Chondrocyte (in vitro differentiated cells): ENCODE data around the gene EYS. TPM values are rescaled to one million over a fixed set of nuclear protein-coding genes. Genes with fewer than 3 reads are reported as not detected.

Experiments
- DNase-seq: peaks from one replicate; pipeline ENCODE4 v3.0.0; 2021; ENCODE audit warnings: mixed read lengths, low spot score
- H3K27ac Mint-ChIP-seq: one replicate; pipeline ENCODE4 v1.8.0; 2021; ENCODE audit warnings: mild to moderate bottlenecking, moderate library complexity, mixed read lengths; ENCODE audit not compliant: unreplicated experiment
- H3K27me3 Mint-ChIP-seq: 2 replicates; pipeline ENCODE4 v1.8.0; 2021; ENCODE audit warnings: low read depth, mixed read lengths
- H3K36me3 Mint-ChIP-seq: 2 replicates; pipeline ENCODE4 v1.8.0; 2021; ENCODE audit warnings: low read depth, mixed read lengths
- H3K4me1 Mint-ChIP-seq: 2 replicates; pipeline ENCODE4 v1.8.0; 2021; ENCODE audit warnings: low read depth, mild to moderate bottlenecking, mixed read lengths
- H3K4me3 Mint-ChIP-seq: one replicate; pipeline ENCODE4 v1.8.0; 2021; ENCODE audit warnings: mild to moderate bottlenecking, moderate library complexity, mixed read lengths; ENCODE audit not compliant: unreplicated experiment
- H3K9me3 Mint-ChIP-seq: 2 replicates; pipeline ENCODE4 v1.8.0; 2021; ENCODE audit warnings: low read depth, mixed read lengths
- CTCF ChIP-seq: fragments of 200-600 bp; sonication (generic); IDR thresholded peaks from 2 replicates; pipeline ENCODE4 v1.5.0; 2021; ENCODE audit warnings: antibody characterized with exemption, mild to moderate bottlenecking, moderate library complexity
- total RNA-seq: library from RNA; stranded (reverse); gene quantifications from 3 replicates; pipeline ENCODE4 v1.2.1, GENCODE V29; 2021

Gene EYS
- total RNA-seq, 1 donor from 2014 or later, result not detected

DNA sequence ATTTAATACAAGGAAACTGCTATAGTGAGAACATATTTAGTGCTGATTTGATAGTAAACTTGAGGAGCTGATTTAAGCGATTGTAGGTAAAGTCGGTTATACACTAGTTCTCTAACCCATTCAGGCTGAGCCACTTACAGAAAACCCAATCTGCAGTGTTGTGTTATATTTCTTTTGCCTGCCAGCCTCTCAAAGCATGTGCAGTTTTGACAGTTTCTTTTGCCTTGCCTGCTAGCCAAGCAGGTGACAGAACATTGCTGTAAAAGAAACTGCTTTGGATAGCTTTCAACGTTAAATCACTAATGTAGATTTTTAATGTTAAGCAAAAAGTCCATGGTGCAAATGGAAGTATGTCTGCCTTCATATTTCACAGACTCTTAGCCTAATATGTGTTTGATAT is 982.9 kb downstream of the EYS start:
- Mint-ChIP-seq H3K27me3 (peaks cover 19% of the 10 kb centered on the region), H3K4me1 (peaks cover 2% of the 10 kb centered on the region), H3K9me3 (peaks cover 2% of the 10 kb centered on the region), H3K27ac (no peak overlapping the region), H3K4me3 (no peak overlapping the region), H3K36me3 (peaks cover 2% of the 10 kb centered on the region)
- DNase-seq, result no peak
- TF ChIP-seq CTCF, result no peak

GRCh38 chr6:64723327-64724058 is 983.5 kb downstream of the EYS start:
- Mint-ChIP-seq H3K27ac (no peak overlapping the region), H3K36me3 (peaks cover 2% of the 10 kb centered on the region)
- TF ChIP-seq CTCF, result no peak

GRCh38 chr6:64721865-64722264 is 985.2 kb downstream of the EYS start:
- Mint-ChIP-seq H3K9me3 (no peaks in the 10 kb centered on the region), H3K4me1 (peaks cover 2% of the 10 kb centered on the region), H3K4me3 (no peak overlapping the region), H3K27me3 (peaks cover 19% of the 10 kb centered on the region), H3K27ac (no peak overlapping the region), H3K36me3 (peaks cover 2% of the 10 kb centered on the region)
- no peak for DNase-seq
- TF ChIP-seq CTCF, result no peak

More at GRCh38 chr6:64723327-64724058, 983.5 kb downstream of the EYS start:
- Mint-ChIP-seq H3K4me3 (no peak overlapping the region), H3K9me3 (peaks cover under 1% of the 10 kb centered on the region), H3K4me1 (peaks cover 2% of the 10 kb centered on the region), H3K27me3 (peaks cover 19% of the 10 kb centered on the region)
- DNase-seq, result no peak

DNA sequence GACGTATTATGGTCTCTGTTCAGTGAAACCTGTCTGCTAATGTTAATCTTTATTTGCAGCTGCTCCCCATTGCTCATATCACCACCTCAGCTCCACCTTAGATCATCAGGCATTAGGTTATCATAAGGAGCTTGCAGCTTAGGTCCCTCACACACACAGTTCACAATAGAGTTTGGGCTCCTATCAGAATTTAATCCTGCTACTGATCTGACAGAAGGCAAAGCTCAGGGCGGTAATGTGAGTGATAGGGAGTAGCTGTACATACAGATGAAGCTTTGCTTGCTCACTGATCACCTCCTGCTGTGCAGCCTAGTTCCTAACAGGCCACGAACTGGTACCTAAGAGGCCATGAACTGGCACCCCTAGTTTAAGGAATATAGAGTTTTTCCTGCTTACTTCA is 989.7 kb downstream of the EYS start:
- no peak for TF ChIP-seq CTCF
- H3K4me1 Mint-ChIP-seq, result peaks cover 16% of the 10 kb centered on the region
- H3K27me3 Mint-ChIP-seq, result peaks cover 12% of the 10 kb centered on the region
- no peak overlapping the region for H3K27ac Mint-ChIP-seq
- no peak for DNase-seq
- H3K4me3 Mint-ChIP-seq, result no peak overlapping the region
- H3K9me3 Mint-ChIP-seq, result no peaks in the 10 kb centered on the region
- peaks cover 2% of the 10 kb centered on the region for H3K36me3 Mint-ChIP-seq

GRCh38 chr6:64715624-64716023 is 991.4 kb downstream of the EYS start:
- no peak for TF ChIP-seq CTCF
- Mint-ChIP-seq H3K36me3 (no peaks in the 10 kb centered on the region), H3K9me3 (no peaks in the 10 kb centered on the region), H3K4me1 (peaks cover 20% of the 10 kb centered on the region), H3K27ac (no peak overlapping the region), H3K4me3 (no peak overlapping the region), H3K27me3 (peaks cover 5% of the 10 kb centered on the region)
- no peak for DNase-seq
